OCI-LY3 (cell line): Measurements from ENCODE around the gene SPSB1.

Experiments used
- H2AFZ ChIP-seq: fragments of 200-600, 300-600 bp; shearing (Covaris generic); 2 replicates; pipeline ENCODE4 v1.6.0; 2014; ENCODE audit warnings: antibody characterized with exemption, low read depth, low read length
- H3K27ac ChIP-seq: fragments of 200-600, 300-600 bp; sonication (generic); 2 replicates; pipeline ENCODE4 v1.5.1; 2014; ENCODE audit warnings: mild to moderate bottlenecking, low read length, moderate library complexity, mixed read lengths
- H3K27me3 ChIP-seq: fragments of 200-600, 300-600 bp; sonication (generic); 2 replicates; pipeline ENCODE4 v1.6.1; 2014; ENCODE audit warnings: low read depth, low read length, mixed read lengths
- H3K36me3 ChIP-seq: fragments of 200-600, 300-600 bp; sonication (generic); replicated peaks from 2 replicates; pipeline ENCODE3; 2014; ENCODE audit warnings: low read depth, low read length, mixed read lengths
- H3K4me1 ChIP-seq: fragments of 300-600, 200-600 bp; sonication (generic); 2 replicates; pipeline ENCODE4 v1.6.1; 2014; ENCODE audit warnings: low read length, mixed read lengths
- H3K4me2 ChIP-seq: fragments of 200-600, 300-600 bp; sonication (generic); 2 replicates; pipeline ENCODE4 v1.6.1; 2014; ENCODE audit warnings: low read length, mixed read lengths
- H3K4me3 ChIP-seq: fragments of 300-600, 200-600 bp; sonication (generic); 2 replicates; pipeline ENCODE4 v1.5.1; 2014; ENCODE audit warnings: antibody characterized with exemption, mild to moderate bottlenecking, low read length, moderate library complexity
- H3K79me2 ChIP-seq: fragments of 300-600, 200-600 bp; shearing (Covaris generic); 2 replicates; pipeline ENCODE4 v1.6.1; 2014; ENCODE audit warnings: mild to moderate bottlenecking, low read length, mixed read lengths
- H3K9ac ChIP-seq: fragments of 300-600, 200-600 bp; shearing (Covaris generic); 2 replicates; pipeline ENCODE4 v1.6.0; 2014; ENCODE audit warnings: mild to moderate bottlenecking, low read length, moderate library complexity
- H3K9me3 ChIP-seq: fragments of 200-600, 300-600 bp; shearing (Covaris generic); 2 replicates; pipeline ENCODE4 v1.6.1; 2014; ENCODE audit warnings: low read length, mixed read lengths; ENCODE audit not compliant: insufficient read depth
- H4K20me1 ChIP-seq: fragments of 200-600, 300-600 bp; sonication (generic); 2 replicates; pipeline ENCODE4 v1.6.1; 2016; ENCODE audit warnings: low read length, mixed read lengths; ENCODE audit not compliant: insufficient read depth
- CTCF ChIP-seq: fragments of 200-600, 300-600 bp; sonication (generic); IDR thresholded peaks from 2 replicates; pipeline ENCODE4 v1.5.1; 2014; ENCODE audit warnings: antibody characterized with exemption, low read length, low read depth
- EZH2phosphoT487 ChIP-seq: fragments of 200-600 bp; shearing (Covaris generic); IDR thresholded peaks from 2 replicates; pipeline ENCODE4 v1.6.1; 2018; ENCODE audit warnings: antibody characterized with exemption, mixed run types, low read depth

SPSB1 gene

GRCh38 chr1:9331016-9331415 lies 38.3 kb downstream of the SPSB1 start:
- Histone ChIP-seq H3K9me3 (no peaks in the 10 kb centered on the region), H3K36me3 (no peaks in the 10 kb centered on the region), H3K79me2 (no peaks in the 10 kb centered on the region), H2AFZ (no peak overlapping the region), H3K4me3 (no peak overlapping the region), H3K27me3 (no peaks in the 10 kb centered on the region), H3K27ac (no peak overlapping the region), H4K20me1 (no peaks in the 10 kb centered on the region), H3K4me2 (no peak overlapping the region), H3K9ac (no peak overlapping the region), H3K4me1 (no peaks in the 10 kb centered on the region)
- TF ChIP-seq EZH2phosphoT487 (no peak), CTCF (no peak)

GRCh38 chr1:9331558-9332346 lies 39.1 kb downstream of the SPSB1 start:
- H3K9me3 ChIP-seq, result no peaks in the 10 kb centered on the region
- TF ChIP-seq EZH2phosphoT487 (no peak), CTCF (no peak)
- H2AFZ ChIP-seq, result no peak overlapping the region
- H3K4me1 ChIP-seq, result no peaks in the 10 kb centered on the region
- H3K36me3 ChIP-seq, result no peaks in the 10 kb centered on the region
- H3K27ac ChIP-seq, result no peak overlapping the region
- no peaks in the 10 kb centered on the region for H3K27me3 ChIP-seq
- no peak overlapping the region for H3K4me3 ChIP-seq
- H3K79me2 ChIP-seq, result no peaks in the 10 kb centered on the region
- no peak overlapping the region for H3K4me2 ChIP-seq
- no peaks in the 10 kb centered on the region for H4K20me1 ChIP-seq
- no peak overlapping the region for H3K9ac ChIP-seq

- no peak overlapping the region for H3K9ac ChIP-seq
- H4K20me1 ChIP-seq, result no peaks in the 10 kb centered on the region
Measured at GRCh38 chr1:9332513-9333143, 39.9 kb downstream of the SPSB1 start.

More at GRCh38 chr1:9332513-9333143, 39.9 kb downstream of the SPSB1 start:
- no peaks in the 10 kb centered on the region for H3K9me3 ChIP-seq
- H3K27me3 ChIP-seq, result no peaks in the 10 kb centered on the region
- no peaks in the 10 kb centered on the region for H3K79me2 ChIP-seq
- H3K27ac ChIP-seq, result no peak overlapping the region
- TF ChIP-seq CTCF, result no peak
- no peak for TF ChIP-seq EZH2phosphoT487
- no peak overlapping the region for H2AFZ ChIP-seq
- no peak overlapping the region for H3K4me2 ChIP-seq
- no peaks in the 10 kb centered on the region for H3K4me1 ChIP-seq
- no peak overlapping the region for H3K4me3 ChIP-seq
- H3K36me3 ChIP-seq, result no peaks in the 10 kb centered on the region
